Fibroblast of mammary gland (primary cell): ENCODE measurements around the gene PCNX2.

Experiments
- DNase-seq: peaks from one replicate; pipeline ENCODE4 v3.0.0-alpha.2; 2010; ENCODE audit warnings: low read depth
- H3K4me3 ChIP-seq: 2 replicates; pipeline ENCODE4 v1.5.1; 2011; ENCODE audit warnings: low read depth, mild to moderate bottlenecking, low read length, moderate library complexity; ENCODE audit not compliant: control insufficient read depth
- CTCF ChIP-seq: conservative IDR thresholded peaks from 2 replicates; pipeline ENCODE4 v1.5.1; 2011; ENCODE audit warnings: low read depth, low read length, inconsistent platforms; ENCODE audit not compliant: control insufficient read depth, insufficient read depth

Gene PCNX2

DNA sequence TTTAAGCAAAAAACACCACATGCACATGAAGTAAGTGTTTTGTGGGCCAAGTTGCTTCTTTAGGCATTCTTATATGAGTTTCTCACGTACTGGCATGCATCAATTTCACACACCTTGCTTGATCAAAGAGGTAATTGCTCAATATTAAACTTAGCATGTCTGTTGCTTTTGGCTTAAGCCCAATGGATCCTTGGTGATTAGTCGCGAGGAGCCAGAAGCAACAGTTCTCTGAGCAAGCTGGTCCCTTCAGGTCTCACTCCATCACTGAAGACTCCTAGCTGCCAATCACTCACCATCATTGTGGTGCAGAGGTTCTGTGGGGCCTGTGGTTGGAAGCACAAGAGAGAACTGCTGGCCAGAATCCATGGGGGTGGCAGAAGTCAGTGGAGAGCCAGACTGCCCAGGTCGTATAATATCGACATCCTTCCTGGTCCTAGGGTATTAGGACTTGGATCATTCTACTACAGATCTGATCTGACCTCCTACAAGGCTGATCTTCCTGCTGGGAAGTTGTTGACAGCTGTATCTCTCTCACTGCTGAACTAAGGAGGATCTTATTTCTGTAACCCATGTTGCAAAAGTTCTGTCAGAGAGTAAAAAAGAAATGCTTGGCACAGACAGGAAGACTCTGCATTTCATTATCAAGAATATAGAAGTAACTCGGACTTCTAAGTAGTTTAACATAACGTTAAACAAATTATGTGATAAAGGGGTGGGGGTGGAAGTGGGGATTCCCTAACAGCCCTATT is 204.6 kb downstream of the PCNX2 start:
- no peak for DNase-seq
- no peak for TF ChIP-seq CTCF
- no peak overlapping the region for H3K4me3 ChIP-seq

DNA sequence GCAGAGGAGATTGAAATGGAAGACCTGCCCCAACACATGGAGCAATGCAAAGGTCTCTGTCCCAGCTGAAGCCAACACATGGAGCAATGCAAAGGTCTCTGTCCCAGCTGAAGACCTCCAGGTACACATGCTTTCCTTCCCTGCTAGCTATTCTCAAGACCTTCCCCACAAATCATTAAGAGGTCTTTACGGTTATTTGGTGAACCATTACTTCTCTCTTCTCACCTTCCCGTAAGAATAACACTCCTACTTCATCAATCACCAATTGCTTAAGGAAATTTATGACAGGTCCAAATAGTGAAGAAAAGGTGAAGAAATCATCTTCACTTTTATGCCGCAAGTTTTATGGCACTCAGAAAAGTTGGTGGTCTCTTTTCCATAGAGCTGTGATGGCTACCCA is 206.3 kb downstream of the PCNX2 start:
- no peak for TF ChIP-seq CTCF
- no peak overlapping the region for H3K4me3 ChIP-seq
- DNase-seq = no peak

DNA sequence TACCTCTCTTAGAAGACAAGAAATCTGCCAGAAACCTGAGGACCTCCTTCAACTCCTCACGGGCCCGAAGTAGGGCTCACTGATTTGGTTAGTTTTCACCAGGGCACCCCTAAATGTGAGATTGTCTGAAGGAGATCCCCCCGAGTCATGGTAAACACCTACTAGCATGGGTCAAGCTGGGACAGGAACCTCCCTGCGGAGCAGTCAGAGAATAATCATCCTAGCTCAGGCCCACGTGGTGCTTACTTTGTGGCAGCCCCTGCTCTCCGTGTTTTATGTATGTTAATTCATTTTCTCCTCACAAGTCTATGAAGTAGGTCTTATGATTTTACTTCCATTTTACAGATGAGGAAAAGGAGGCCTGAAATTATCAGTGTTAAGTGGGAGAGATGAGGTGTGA is 206.9 kb downstream of the PCNX2 start:
- no peak for TF ChIP-seq CTCF
- no peak overlapping the region for H3K4me3 ChIP-seq
- DNase-seq = no peak

DNA sequence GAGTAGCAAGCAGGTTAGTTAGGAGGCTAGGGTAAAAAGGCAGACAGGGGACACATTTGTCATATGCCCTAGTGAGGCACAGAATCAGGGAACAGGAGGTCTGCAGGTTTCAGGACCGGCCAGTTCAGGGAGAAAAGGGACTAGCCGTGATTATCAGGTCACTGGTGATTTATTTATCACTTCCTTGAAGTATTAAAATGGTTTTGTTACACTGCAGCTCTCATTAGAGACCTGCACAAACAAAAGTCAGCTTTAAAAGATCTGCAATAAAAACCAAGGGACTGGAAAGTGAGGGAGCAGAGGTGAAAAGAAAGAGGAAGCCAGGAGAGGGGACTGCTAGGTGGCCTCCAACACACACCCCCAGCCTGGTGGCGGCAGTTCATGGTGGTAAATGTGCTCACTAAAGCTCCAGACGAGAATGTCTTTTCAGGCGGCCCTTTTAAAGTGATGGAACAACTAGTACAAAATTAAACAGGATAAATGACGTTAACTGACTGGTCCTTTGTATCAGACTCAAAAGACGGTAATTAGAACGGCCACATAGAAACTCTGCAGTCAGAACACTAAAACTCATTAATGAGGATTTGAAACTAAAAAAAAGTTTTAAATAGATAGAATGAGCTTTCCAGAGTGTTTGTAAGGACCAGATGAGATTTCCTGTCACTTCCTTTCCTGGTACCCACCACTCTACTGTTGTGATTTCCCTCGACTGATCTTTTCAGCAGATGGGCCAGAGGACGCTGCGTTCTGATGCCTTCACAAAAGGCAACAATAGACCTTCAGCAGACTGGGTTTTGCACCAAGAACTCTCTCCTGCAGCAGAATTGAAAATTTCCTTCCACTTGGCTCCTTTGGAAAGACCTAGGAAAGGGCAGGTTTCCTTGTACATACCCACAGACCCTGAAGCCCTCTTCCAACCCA is 208.3 kb downstream of the PCNX2 start:
- H3K4me3 ChIP-seq = no peak overlapping the region
- TF ChIP-seq CTCF = no peak

DNA sequence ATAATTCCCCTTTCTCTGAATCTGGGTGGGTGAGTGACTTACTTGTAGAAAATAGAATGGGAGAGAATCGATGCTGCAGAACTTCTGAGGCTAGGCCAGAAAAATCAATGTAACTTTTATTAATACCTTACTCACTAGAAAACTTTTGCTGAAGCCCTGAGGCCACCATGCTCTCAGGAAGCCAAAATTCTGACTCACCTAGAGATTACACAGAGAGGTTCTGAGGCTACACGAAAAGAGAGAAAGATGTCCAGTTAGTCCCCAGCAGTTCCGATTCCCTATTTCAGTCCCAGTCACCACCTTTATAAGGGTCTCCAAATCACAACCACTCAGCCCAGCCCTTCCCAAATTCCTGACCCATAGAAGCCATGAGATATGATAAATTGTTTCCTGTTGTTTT is 210.0 kb downstream of the PCNX2 start:
- DNase-seq = no peak
- H3K4me3 ChIP-seq = no peak overlapping the region
- no peak for TF ChIP-seq CTCF

More for the DNA sequence above, 208.3 kb downstream of the PCNX2 start:
- no peak for DNase-seq

GRCh38 chr1:233082778-233083550 is 212.6 kb downstream of the PCNX2 start:
- no peak overlapping the region for H3K4me3 ChIP-seq
- no peak for DNase-seq
- TF ChIP-seq CTCF = no peak
